NCI-H187 treated with DMSO at 0.1 percent for 48 hours (cell line): Measurements from ENCODE around the gene WNT5A.

Source experiments
- DNase-seq: peaks from one replicate; lab custom pipeline; 2025; lab: John Stamatoyannopoulos, UW

Gene WNT5A

DNA sequence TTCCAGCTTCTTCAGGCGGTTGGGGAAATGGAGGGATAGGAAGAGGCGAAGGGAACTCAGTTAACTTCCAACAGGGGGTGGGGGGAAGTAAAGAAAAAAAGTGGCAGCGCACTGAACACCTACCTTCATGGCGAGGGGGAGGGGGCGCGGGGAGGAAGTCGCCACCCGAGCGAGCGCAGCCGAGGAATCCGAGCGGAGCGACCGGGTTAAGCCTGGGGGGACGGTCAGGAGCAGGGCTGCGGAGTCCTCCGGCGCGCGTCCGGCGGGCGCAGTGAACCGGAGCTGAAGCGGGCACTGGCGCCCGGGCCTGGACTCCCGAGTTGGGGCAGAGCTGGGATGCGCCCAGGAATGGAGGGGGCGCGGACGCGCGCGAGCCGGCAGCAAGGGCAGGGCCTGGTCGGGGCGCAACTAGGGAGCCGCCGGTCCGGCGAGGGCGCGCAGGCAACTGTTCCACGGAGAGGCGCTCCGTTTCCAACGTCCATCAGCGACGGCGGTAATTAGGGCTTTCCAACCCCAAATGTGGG, at the start of gene WNT5A:
Gene WNT5A, minus strand, starts transcription at position 450 of the 524 bp plus-strand sequence. Its CDS starts 321 bp downstream, at position 129.
- DNase-seq: no peak

DNA sequence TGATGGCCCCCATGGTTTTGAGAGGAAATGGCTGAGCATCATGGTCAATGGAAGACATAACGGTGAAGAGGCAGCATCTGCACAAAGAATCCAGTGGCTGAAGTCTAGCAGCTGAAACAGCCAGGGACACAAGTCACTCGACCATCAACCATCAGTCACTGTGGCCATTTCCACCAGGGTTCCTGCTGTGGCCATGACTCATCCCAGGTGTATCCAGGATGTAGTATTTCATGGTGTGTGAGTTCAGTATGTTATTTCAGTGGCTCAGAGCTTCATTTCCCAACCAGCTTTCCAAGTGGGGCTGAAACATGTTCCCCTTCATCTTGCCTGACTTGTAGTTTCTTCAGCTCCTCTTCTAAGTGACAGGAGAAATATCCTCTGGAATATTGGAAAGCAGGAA, 47.8 kb upstream of the WNT5A start:
- DNase-seq: no peak

DNA sequence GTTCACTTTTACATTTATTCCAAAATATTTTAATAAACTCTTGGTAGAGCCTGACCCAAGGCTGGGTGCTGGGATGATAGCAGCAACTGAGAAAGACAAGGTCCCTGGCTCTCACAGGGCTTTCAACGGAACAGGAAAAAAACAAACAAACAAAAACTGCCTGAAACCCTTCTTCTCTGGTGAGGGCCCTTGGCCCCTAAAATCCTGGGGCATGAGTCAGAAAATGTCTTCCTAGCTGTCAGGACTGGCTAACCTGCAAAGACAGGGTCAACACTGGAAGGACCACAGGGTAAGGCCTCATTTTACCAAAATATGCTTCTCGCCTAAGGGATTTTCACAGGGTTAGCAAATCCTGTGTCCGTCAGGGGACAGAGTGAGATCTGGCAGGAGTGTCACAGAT, 45.7 kb upstream of the WNT5A start:
- DNase-seq: no peak

DNA sequence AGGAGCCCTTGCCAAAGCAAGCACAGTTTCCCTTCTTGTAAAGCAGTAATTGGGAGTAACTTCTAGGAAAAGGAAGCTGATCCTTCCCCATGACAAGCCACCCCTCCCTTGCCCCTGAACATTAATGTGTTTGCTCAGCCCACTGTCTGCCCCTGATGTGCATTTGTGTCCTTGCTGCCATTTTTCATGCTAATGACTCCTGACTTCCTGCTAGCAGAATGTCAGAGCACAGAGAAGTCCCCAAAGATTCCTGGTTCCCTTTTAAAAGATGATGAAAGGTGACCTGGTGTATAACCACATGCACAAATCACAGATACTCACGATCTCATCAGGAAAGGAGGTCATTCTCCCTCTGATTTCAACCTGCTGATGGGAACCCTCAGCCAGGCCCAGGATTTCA, 44.2 kb upstream of the WNT5A start:
- no peak for DNase-seq

DNA sequence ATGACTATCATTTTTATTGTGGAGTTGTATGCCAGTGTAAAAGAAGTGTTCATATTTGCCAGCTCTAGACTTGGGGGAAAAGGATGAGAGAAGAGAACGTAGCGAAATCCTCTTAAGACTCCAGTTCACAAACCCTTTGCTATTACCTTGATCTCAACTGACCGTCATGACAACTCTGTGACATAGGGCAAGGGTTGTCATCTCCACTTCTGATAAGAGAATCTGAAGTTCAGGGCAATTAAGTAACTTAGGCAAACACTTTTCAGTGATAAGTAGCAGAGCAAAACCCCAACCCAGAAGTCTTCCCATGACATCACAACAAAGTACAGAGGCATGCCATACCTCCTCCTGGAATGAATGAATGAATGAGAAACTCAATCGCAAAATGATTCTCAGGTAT, 40.3 kb upstream of the WNT5A start:
- no peak for DNase-seq

DNA sequence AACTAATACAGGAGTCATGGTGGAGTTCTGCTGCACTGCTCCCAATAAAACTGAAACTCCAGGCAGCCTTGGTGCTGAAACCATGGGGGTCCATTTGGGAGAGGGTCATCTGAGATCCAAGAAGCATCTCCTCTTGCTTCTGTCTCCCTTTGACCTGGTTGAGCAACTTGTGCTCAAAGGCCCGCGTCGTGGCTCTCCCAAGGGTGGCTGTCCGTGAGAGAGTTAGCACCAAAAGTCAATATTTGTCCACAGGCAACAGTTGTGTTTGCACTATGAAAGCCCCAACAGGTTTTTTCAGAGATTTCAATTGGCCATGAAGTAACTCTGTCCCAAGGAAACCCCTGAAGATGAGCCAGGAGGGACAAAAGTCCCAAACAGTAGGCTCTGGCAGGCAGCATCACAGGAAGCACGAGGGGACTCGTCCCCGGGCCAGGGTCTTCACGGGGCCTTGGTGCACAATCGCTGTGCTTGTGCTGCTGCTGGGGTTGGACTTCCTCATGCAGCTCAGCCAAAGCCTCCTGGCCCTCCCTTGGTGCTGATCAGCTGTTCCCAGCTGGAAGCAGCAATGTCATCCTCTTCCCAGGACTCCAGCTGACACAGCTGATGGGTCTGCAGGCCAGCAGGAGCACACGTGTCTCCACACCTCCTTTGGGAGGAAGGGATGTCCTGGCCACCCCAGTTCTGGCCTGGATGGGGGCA, 39.4 kb upstream of the WNT5A start:
- DNase-seq: no peak

DNA sequence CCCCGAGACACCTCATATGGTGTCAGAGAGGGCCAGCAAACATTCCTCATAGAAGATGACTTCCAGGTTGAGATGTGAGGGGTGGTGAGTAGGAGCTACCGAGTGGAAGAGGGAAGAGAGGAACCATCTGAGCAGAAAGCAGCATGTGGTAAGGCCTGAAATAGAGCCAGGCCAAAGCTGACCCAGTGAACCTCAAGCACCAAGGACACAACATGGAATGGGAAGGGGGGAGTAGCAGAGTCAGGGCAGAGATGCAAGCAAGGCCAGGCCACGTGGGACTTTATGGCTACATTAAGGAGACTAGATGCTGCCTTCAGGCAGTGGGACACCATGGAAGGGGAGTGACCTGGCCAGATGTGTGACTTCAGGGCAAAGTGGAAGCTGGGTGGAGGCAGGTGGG, 38.3 kb upstream of the WNT5A start:
- DNase-seq: no peak

DNA sequence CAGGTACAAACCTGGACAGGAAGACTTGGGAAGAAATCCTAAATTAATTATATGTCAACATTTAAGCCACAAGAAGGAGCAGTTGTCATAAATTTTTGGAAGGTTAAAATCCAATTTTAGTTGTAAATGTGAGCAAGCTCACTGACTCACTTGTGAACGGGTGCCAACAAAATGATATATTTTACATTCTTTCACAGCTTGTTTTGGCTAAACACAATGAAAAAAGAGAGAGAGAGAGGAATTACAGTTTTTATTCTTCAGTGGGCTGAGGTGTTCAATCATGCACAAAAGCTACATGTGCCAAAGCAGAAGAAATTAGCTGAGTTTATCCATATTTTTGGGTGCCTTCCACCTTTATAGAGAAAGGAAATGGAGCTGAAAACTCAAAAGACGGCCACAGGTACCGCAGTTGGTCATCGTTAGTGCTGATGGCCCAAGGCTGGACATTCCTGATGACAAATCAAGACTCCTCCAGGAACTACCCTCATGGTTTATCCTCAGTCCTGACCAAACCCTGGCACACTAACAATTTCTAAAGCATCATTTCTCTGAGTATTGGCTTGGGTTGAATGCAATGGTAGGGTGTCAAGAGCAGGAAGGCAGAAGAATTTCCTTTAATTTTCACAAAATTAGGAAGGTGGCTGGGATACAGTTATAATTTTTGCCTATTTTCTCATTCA, 37.6 kb upstream of the WNT5A start:
- no peak for DNase-seq

DNA sequence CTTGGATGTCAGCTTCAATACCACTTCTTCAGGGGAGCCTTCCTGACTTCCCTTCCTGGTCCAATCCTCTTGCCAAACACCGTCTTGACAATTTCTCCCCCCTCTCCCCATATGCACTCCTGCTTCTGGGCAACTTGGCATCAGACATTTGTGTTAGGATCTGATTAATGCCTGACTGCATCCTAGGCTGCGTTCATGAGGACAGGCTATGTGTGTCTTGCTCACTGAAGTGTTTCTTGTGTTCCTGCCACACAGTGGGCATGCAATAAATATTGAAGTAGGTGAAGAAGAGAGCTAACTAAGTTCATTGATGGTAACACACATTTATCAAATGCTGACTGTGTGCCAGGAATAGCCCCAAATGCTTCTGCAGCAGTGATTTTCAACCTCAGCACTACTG, 36.4 kb upstream of the WNT5A start:
- DNase-seq: no peak

DNA sequence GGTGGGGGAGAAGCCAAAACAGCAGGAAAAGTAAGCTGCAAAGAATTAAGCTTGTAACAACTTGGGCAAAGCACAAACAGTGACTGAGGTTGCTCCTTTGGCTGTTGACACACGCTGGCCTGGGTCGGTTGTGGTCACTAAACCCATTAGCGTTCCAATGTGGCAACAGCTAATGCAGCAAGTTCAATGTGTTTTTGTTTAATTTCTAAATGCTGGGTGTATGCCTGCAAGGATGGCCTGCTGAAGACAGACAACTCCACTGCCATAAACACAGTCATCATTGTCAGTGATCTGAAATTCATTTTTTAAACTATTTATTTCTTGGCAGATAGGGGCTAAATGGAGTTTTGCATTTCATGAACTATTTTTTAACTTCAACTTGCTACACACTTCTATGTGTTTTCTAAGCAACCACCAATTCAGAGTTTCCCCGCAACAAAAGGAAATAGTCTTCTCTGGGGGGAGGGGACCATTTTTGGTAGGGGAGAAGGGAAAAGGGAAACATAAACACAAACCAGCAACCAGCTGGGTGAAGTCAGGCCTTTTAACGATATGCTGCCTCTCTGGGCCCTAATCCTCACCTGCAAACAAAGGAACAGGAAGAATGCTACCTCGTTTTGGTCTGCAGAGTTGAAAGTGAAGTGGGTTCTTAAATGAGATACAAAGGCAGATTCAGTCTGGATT, 34.8 kb upstream of the WNT5A start:
- no peak for DNase-seq

DNA sequence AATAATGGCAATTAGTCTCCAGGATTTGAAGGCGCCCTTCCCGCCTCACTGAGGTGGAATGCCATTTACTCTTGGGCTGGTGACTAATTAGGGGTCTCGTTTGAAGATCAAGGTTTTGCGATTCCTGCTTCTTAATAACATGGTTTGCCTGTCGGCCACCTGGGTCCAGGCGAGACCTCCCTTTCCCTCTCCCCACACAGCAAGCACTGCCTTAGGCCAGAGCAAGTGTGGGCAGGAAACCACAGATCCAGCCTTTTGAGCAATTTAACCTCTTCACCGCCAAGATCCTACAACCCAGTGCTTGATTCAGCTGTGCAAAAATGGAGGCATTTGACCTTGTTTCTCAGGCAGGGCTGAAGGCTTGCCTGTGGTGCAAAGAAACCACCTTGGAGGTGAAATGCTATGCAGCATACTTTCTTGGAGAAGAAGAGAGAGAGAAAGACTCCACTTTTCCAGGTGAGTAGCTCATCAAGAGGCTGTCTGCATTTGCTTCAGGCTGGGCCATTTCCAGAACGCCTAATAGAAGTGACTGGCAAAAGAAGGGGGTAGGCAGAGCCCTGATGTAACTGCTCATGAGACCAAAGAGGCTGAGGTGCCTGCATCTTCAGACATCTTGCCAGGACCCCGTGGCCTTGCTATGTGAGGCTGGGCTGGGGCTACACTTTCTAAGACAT, 34.1 kb upstream of the WNT5A start:
- no peak for DNase-seq

DNA sequence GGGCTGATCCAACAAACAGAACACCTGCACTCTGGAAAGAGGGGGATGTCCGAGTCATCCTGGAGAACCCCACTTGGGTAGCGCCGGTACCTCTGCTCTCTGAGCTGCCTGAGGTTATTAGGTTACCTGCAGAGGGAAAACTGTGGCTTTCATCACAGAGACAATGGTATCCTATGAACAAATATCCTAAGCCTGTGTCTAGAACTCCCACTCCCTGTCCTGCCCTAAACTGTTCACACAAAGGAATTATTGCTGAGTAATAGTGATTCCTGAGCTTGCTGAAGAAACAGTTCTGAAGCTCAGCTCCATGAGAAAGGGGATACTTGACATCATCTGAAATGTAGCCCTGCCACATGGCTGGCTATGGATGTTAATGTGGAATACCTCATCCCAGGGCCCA, 31.9 kb upstream of the WNT5A start:
- no peak for DNase-seq

DNA sequence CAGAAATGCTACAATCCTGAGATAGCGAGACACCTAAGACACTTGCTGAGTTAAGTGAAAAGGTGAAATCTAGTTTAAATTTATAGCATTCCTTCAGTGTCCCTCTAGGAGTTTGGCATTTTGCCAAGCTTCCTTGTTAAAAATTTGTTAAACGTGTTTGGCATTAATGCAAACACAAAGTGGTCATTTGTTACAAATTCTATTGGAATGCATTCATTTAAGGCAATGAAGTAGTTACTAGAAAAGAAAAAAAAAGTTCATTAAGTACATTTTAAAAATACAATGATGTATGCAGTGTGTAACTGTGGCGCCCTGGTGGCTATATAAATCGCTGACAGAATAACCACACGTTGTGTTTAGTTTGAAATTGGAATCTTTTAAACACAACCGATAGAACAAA, 31.3 kb upstream of the WNT5A start:
- DNase-seq: no peak

DNA sequence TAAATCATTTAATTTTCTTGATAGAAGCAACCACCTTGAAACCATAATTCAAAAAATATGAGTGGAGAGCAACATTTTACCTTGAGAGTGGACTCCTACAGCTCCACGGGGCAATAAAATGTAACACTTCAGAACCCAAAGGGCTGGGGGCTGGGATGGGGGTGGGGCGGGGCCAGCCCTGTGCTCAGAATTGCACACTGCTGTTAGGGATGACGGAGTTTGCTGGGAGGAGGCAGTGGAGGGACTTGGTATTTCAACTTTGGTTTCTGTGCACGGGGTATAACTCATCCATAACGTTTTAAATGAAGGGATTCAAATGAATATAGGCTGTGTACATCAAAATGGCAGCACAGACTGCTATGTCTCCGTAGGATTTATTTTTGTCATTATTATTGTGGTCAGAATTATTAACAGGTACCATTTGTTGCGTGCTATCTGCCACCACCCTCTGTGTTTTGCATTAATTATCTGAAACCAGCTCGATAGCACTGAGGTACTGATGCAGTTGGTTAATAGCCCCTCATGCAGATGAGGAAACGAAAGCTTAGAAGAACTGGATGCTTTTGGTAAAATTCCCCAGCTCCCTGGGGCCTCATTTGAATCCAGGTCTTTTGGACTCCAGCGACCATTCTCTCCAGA, 29.4 kb upstream of the WNT5A start:
- no peak for DNase-seq

DNA sequence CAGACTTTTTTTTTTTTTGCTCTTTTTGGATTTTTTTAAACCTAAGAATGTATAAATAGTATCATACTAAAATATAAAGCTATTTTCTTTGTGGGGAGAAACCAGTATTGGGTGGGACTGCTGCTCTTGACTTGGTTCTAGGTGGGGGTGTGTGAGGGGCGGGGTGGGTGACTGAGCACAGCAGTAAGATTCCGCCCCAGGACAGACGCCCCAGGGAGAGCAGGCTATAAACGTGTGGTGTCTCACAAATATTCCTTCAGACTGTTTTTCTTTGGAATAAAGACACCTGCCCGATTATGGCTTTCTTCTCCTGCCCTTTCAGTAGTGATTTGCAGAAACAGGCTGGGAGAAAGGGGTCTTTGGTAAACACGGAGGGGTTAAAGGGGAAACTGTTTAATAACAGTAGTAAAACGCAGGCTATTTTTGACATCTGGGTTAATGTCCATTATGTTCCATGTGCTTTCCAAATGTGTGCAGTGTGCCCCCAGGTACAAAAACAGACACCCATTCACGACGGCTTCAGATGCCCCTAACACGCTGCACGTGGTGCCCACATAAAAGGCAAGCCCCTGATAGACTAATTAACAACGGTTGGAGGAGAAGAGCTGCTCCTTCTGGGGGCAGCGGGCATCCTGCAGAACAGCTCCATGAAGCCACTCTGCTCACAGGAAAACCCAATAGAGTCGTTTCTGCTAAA, 28.6 kb upstream of the WNT5A start:
- no peak for DNase-seq

DNA sequence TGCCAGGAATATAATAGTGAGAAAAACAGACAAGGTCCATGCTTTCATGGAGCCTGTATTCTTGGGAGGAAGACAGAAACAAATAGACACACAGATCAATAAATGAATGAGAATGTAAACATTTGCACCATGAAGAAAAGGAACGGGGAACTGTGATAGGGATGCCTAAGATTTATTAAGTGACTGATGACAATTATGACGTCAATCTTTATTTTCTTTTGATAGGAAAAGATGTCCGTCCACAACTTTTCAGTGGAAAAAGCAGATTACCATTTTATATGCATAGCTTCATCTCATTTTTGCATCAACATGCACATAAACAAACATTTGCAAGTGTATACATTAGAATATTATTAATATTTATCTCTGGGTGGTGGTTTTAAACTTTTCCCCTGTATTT, 27.9 kb upstream of the WNT5A start:
- no peak for DNase-seq

DNA sequence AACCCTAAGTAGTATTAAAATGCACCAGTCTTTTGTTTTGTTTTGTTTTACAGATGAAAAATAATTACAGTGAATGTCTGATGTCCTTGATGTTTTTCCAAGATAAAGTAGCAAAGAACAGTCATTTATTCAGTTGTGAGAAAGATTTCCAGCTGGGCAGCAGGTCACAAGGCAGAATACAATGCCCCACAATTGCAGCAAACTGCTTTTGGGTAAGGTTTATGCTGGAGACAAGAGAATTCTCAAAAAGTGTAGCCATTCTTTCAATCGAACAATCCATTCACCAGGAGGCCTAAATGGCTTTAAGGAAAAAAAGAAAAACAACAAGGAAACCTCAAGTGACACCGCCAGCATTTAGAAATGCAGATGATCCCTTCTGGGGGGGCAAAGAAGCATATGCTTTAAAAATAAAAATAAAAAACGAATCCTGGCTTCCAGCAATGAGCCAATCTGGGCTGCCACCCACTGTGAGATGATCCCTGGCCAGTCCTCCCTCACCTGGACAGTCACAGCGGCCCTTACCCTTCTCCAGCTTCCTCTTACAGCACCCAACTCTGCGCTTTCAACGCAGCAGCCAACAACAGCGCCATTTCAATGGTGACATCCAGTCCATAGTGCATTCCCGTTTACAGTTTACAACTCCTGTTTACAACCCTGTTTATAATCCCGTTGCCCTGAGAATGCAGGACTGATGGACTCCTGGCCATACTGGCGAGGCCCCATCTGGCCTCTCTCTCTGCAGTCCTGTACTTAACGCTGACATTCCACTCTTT, 25.7 kb upstream of the WNT5A start:
- DNase-seq: no peak

DNA sequence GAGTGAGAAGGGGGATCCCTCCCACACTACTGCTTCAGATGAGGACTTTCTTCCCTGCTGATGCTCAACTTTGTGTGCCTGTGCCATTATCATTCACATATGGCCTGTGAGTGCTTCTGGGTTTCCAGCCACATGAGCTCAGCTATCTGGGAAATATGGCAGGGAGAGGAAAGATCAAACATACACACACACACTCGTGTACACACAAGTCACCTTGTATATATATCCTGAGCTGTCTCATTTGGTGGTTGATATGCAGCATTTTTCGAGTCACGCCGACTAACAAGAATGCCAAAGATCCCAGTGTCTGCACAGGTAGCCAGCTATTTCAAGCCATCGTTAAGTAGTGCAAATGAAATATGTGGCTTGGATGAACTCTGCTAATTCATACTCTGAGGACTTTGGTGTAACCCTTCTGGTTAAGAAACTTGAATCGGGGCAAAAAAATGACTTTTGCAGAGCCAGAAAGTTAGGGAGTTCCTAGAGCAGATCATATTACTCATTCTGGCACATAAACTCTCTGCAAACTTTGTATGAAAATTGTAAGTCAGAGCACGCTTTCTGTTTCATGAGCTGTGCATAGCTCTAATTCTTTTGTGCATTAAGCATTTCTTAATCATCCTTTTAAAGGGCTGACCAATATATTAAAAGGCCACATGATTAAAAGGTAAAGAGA, 24.9 kb upstream of the WNT5A start:
- DNase-seq: no peak

DNA sequence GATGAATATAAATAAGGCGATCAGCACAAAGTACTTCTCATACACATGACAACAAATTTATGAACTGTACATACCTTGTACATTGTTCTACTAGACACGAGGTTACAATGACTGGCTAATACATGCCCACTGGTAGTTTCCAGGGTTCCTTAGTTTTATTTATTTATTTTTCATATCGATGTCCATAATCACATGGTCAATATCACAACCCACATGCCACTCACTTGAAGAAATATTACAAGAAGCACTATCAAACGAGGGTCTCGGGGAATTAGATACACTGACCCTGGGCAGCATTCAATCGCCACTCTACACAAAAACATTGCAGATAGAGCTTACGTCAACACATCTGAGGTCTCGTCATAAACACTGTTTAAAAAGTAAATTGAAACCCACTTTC, 21.2 kb upstream of the WNT5A start:
- no peak for DNase-seq

DNA sequence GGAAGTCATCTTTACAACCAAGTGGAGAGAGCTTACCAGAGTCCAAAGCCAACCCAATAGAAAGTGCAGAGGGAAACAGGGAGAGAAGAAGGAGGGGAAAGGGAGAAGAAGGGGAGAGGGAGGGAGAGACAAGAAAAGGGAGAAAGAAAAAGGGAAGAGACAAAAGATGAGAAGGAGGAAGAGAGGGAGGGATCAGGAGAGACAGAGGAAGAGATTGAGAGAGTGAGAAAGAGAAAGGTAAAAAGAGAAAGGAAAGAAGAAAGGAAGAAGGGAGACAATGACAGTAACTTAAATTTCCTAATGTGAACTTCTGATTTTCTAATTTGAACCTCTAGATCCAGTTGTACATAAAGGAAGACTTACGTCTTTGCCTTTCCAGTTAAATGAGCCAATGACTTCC, 20.7 kb upstream of the WNT5A start:
- no peak for DNase-seq
